BLaER1 (cell line): ENCODE measurements around the gene EGFL7.
"Not testable (repeated sequence)": the region's sequence is repeated elsewhere in the genome, so short reads cannot be mapped to it uniquely, and the experiment has no call there.

Experiments
- H3K27ac ChIP-seq: shearing (Covaris generic); formaldehyde crosslinking; 2 replicates; pipeline ENCODE4 v1.8.1; 2022
- H3K27me3 ChIP-seq: shearing (Covaris generic); formaldehyde crosslinking; 2 replicates; pipeline ENCODE4 v1.8.1; 2022
- H3K36me3 ChIP-seq: shearing (Covaris generic); formaldehyde crosslinking; 2 replicates; pipeline ENCODE4 v1.8.1; 2022
- H3K4me1 ChIP-seq: shearing (Covaris generic); formaldehyde crosslinking; 2 replicates; pipeline ENCODE4 v1.8.1; 2022
- H3K4me2 ChIP-seq: shearing (Covaris generic); formaldehyde crosslinking; 2 replicates; pipeline ENCODE4 v1.8.1; 2022
- H3K4me3 ChIP-seq: shearing (Covaris generic); formaldehyde crosslinking; 2 replicates; pipeline ENCODE4 v1.8.1; 2022
- H3K9ac ChIP-seq: shearing (Covaris generic); formaldehyde crosslinking; 2 replicates; pipeline ENCODE4 v1.8.1; 2022
- H3K9me3 ChIP-seq: shearing (Covaris generic); formaldehyde crosslinking; 2 replicates; pipeline ENCODE4 v1.8.1; 2022
- H4K20me1 ChIP-seq: shearing (Covaris generic); formaldehyde crosslinking; 2 replicates; pipeline ENCODE4 v1.8.1; 2022
- Cebpa-rat ChIP-seq: shearing (Covaris generic); IDR thresholded peaks from 2 replicates; pipeline ENCODE4 v1.8.1; 2022

Gene EGFL7

DNA sequence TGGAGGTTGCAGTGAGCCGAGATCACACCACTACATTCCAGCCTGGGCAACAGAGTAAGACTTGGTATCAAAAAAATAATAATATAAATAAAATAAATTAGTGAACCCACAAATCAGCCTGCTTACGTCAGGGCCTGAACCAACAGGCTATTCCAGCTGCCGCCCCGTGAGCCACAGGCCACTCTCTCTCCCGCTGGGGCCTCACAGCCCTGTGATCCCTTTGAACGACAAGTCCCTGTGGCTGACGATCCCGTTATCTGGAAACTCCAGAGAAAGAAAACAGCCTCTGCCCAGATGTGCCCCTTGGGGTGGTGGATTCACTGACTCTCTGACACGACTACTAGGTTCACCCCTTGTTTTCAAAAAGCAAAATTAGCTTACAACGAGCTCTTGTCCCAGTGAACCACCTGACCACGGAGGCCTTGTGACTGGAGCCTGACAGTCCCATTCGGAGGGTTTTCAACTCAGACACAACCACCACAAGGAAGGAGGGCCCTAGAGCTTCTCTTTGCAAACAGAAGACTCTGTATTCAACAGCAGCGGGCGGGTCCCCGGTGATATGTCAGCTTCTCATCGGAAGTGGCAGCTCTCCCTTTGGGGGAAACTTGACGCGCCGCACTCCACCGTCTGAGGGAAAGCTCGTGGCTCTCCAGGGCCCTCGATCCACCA lies 45.3 kb downstream of the EGFL7 start:
- H3K9ac ChIP-seq: peak overlapping the region; percentile 9; the same call in 1 of the 2 replicates

DNA sequence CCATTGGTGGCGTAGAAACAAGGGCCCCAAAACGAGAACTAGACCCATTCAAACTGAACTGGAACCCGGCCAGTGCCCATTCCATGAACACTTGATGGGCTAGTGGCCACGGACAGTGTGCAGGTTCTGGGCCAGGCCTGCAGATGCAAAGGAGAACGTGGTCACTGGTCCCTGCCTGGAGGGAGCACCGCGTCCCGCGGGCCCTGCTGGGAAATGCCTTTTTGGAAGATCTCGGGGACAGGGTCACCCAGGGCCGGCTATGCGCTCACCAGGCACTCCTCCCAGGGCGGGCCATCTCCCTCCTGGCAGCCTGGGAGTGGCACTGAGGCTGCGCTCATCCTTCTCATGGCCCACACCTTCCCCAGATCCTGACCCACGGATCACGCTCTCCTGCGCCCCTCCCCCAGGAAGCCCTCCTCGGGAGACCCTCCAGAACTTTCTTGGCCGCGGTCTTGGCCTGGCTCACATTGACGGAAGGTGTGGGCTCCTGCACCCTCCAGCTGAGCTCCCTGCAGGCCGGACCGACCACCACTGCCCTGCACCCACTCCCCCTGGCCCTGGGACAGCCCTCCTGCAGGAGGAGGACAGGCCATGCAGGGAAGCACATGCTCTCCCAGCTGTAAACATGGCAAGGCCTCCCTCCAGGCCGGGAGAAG lies 46.9 kb downstream of the EGFL7 start:
- peaks cover 14% of the 10 kb centered on the region for H4K20me1 ChIP-seq
- H3K27ac ChIP-seq: 0 out of 2 replicates have a peak overlapping the region, but pooled peaks have one; percentile 11
- no peaks in the 10 kb centered on the region for H3K36me3 ChIP-seq
- H3K9ac ChIP-seq: no peak overlapping the region
- peak overlapping the region; percentile 60 for H3K4me2 ChIP-seq
- TF ChIP-seq Cebpa-rat: no peak
- H3K9me3 ChIP-seq: no peaks in the 10 kb centered on the region
- peaks cover 81% of the 10 kb centered on the region for H3K4me1 ChIP-seq
- H3K27me3 ChIP-seq: no peaks in the 10 kb centered on the region
- H3K4me3 ChIP-seq: no peak overlapping the region

More for the DNA sequence above, 45.3 kb downstream of the EGFL7 start:
- peak overlapping the region; percentile 60 for H3K4me2 ChIP-seq
- H3K27me3 ChIP-seq: no peaks in the 10 kb centered on the region
- no peak for TF ChIP-seq Cebpa-rat
- no peaks in the 10 kb centered on the region for H3K36me3 ChIP-seq
- no peaks in the 10 kb centered on the region for H3K9me3 ChIP-seq
- peak overlapping the region; percentile 45 for H3K27ac ChIP-seq
- peaks cover 83% of the 10 kb centered on the region for H3K4me1 ChIP-seq
- H3K4me3 ChIP-seq: no peak overlapping the region
- H4K20me1 ChIP-seq: no peaks in the 10 kb centered on the region

DNA sequence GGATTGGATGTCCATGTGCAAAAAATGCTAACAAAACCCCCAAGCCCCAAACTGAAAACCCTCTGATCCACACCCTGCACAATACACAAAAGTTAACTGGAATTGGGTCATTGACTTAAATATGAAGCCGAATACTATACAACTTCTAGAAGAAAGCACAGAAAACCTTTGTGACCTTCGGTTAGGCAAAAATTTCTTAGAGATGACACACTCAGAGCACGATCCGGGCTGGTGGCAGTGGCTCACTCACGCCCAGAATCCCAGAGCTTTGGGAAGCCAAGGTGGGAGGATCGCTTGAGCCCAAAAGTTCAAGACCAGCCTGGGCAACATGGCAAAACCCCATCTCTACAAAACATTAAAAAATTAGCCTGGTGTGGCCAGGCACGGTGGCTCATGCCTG lies 47.8 kb downstream of the EGFL7 start:
- Histone ChIP-seq H3K9me3 (no peaks in the 10 kb centered on the region), H3K27me3 (no peaks in the 10 kb centered on the region)

DNA sequence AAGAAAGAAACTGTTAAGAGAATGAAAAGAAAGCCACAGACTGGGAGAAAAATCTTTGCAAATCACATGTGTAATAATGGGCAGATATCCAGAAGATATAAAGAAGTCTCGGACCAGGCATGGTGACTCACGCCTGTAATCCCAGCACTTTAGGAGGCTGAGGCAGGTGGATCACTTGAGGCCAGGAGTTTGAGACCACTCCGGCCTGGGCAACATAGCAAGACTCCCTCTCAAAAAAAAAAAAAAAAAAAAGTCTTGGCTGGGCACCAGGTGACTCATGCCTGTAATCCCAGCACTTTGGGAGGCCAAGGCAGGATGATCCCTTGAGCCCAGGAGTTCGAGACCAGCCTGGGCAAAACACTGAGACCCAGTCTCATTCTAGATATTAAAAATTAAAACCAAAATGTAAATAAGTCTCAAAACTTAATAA lies 48.5 kb downstream of the EGFL7 start:
- H3K4me1 ChIP-seq: peaks cover 82% of the 10 kb centered on the region
- not testable (repeated sequence) for H3K9me3 ChIP-seq, H3K9ac ChIP-seq, H3K27me3 ChIP-seq, H3K27ac ChIP-seq
- peaks cover 31% of the 10 kb centered on the region for H4K20me1 ChIP-seq
- H3K36me3 ChIP-seq: peaks cover 15% of the 10 kb centered on the region
- peak overlapping the region; percentile 94; the same call in 1 of the 2 replicates for H3K4me3 ChIP-seq
- H3K4me2 ChIP-seq: peak overlapping the region; percentile 97

More for the DNA sequence above, 47.8 kb downstream of the EGFL7 start:
- Histone ChIP-seq H3K4me1 (peaks cover 81% of the 10 kb centered on the region), H3K4me3 (no peak overlapping the region), H3K4me2 (0 out of 2 replicates have a peak overlapping the region, but pooled peaks have one; percentile 60), H3K9ac (no peak overlapping the region), H3K36me3 (peaks cover 8% of the 10 kb centered on the region), H3K27ac (no peak overlapping the region), H4K20me1 (peaks cover 24% of the 10 kb centered on the region)
- no peak for TF ChIP-seq Cebpa-rat

DNA sequence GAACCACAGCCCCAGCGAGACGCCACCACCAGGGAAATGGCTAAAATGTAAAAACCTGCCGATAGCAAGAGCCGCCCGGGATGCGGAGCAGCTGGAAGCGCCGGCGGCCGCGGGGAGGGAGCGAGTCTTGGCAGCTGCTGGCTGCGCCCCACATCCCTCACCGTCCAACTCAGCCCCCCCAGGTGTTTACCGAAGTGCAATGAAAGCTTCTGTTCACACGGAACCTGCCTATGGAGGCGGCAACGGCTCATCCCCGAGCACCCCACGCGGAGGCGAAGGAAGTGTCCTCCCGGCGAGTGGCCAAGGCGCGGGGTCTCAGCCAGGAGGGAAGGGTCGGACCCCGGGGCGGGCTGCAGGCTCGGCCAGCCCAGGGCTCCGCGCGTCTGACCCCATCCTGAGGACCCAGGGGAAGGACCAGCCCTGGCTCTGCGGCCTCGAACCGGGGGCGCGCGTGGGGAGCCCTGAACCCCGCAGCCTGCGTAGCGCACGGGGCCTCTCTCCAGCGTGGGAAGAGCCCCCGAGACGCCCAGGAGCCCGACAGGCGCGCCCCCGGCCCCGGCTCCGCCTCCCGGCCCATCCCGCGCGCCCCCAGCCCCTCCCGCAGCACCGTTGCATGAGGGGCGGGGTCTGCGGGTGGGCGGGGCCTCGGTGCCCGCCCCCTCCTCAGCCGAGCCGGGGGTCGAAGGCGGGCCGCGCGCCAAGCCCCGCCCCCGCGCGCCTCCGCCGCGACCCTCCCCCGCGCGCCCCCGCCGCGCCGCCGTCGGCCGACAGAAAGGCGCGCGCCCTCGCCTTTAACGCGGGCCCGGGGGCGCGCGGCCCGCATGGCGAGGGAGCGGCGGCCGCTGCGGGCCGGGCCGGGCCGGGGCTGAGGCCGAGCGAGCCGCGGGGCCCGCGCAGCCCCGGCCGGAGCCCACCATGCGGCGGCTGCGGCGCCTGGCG lies 49.3 kb downstream of the EGFL7 start, which contains the start of gene DIPK1B:
TSS of gene DIPK1B (plus strand) at position 822 of the 939 bp plus-strand sequence. CDS start at position 916, 94 bp downstream.
- no peak for TF ChIP-seq Cebpa-rat
- peaks cover 39% of the 10 kb centered on the region for H4K20me1 ChIP-seq
- peaks cover 21% of the 10 kb centered on the region for H3K36me3 ChIP-seq
- peak within 1 kb of the TSS; percentile 94 for H3K4me3 ChIP-seq
- peak within 1 kb of the TSS; percentile 93 for H3K9ac ChIP-seq
- H3K27me3 ChIP-seq: no peaks in the 10 kb centered on the region
- peaks cover 86% of the 10 kb centered on the region for H3K4me1 ChIP-seq
- H3K9me3 ChIP-seq: no peaks in the 10 kb centered on the region
- peak within 1 kb of the TSS; percentile 92 for H3K27ac ChIP-seq
- peak within 1 kb of the TSS; percentile 97 for H3K4me2 ChIP-seq

DNA sequence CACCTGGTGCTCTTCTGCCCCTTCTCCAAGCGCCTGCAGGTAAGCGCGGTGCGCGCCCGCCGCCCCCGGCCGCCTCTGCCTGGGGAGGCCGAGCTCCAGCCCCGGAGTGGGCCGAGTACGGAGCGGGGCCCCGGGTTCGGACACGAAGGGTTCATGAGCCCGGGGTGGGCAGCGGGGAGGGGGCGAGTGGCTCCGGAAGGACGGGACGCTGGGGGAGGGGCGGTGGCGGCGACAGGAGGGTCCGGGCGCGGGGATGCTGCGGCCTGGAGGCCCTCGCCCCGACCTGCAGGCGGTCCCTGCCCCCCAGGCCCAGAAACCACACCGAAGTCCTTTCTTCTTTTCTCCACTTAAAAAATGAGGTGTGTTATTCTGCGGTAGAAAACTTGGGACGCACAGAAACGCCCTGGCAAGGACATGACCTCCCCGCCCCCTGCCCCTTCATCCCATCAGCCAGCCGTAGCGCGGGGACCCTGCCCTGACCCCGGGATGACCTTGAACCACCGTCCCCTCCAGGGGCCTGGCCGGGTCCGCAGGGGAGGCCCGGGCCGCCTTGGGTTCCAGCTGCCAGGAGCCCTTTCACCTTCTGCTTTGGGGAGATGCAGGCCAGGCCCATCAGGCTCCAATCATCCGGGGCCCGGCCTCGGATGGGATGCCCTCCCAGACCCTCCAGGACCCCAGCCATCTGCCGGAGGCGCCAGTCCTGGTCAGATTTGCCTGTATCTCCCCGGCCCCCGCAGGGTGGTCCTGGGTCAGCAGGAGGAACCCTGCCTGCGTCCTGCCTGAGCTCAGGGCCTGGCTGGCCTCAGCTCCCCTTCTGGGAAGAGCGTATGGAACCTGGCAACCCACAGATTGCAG lies 50.2 kb downstream of the EGFL7 start:
- H4K20me1 ChIP-seq: peaks cover 48% of the 10 kb centered on the region
- H3K4me1 ChIP-seq: peaks cover 86% of the 10 kb centered on the region
- H3K9ac ChIP-seq: peak overlapping the region; percentile 93
- H3K9me3 ChIP-seq: no peaks in the 10 kb centered on the region
- peak overlapping the region; percentile 94 for H3K4me3 ChIP-seq
- H3K27me3 ChIP-seq: no peaks in the 10 kb centered on the region
- peak overlapping the region; percentile 92 for H3K27ac ChIP-seq
- no peak for TF ChIP-seq Cebpa-rat
- H3K36me3 ChIP-seq: peaks cover 25% of the 10 kb centered on the region
- peak overlapping the region; percentile 97 for H3K4me2 ChIP-seq

DNA sequence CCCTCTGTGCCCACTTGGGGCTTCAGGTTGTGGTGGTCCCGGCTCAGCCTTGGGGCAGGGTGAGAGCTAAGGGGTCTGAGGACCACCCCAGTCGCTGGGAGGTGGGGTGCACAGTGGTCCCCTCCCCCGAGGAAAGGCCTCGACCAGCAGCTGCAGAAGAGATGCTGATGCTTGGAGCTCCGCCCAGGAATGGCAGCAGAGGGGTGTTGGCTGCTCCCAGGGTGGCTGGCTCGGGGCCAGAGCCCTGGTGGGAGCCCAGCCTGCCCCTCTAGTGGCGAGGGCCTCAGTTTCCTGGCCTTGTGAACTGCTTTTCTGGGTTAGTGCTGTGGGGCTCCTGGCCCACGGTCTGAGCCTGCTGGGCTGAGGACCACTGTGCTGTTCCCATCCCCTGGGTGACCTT lies 50.8 kb downstream of the EGFL7 start:
- Histone ChIP-seq H3K9me3 (no peaks in the 10 kb centered on the region), H3K4me2 (peak overlapping the region; percentile 97), H4K20me1 (peaks cover 54% of the 10 kb centered on the region), H3K4me3 (peak overlapping the region; percentile 94), H3K36me3 (peaks cover 28% of the 10 kb centered on the region), H3K9ac (peak overlapping the region; percentile 93), H3K27me3 (no peaks in the 10 kb centered on the region), H3K4me1 (peaks cover 86% of the 10 kb centered on the region), H3K27ac (peak overlapping the region; percentile 92)
- no peak for TF ChIP-seq Cebpa-rat

DNA sequence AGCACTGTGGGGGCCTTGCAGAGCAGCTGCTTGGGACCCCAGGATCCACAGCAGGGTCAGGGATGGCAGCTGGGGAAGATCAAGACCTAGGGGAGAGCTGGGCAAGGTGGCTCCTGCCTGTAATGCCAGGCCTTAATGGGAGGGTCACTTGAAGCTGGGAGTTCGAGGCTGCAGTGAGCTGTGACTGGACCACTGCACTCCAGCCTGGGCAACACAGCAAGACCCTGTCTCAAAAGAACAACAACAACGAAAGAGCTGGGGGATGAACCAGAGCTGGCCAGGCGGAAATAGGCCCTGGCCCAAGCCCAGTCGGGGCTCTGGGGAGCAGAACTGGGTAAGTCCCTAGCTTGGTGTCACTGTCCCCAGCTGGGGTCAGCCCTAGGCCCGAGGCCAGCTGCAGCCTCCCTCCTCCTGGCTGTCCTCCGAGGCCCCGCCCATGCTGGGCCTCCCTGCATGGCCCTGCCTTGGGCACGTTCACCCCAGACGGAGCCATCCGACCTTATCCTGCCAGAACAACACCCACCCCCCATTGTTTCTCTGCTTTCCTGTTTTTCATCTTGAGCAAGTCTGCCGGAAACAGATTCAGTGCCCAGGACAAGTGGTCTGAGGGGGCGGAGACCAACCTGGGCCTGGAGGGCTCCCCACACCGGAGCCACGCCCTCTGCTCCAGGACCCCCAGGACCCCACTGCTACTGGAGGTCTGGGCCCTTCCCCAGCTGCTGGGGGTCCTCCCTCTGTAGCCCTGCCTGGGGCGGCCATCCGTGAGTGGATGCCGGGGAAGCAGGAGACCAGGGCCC lies 51.6 kb downstream of the EGFL7 start:
- peaks cover 61% of the 10 kb centered on the region for H4K20me1 ChIP-seq
- no peak for TF ChIP-seq Cebpa-rat
- peak overlapping the region; percentile 94 for H3K4me3 ChIP-seq
- peaks cover 86% of the 10 kb centered on the region for H3K4me1 ChIP-seq
- H3K4me2 ChIP-seq: peak overlapping the region; percentile 97
- no peaks in the 10 kb centered on the region for H3K27me3 ChIP-seq
- no peaks in the 10 kb centered on the region for H3K9me3 ChIP-seq
- H3K36me3 ChIP-seq: peaks cover 28% of the 10 kb centered on the region
- peak overlapping the region; percentile 92 for H3K27ac ChIP-seq
- H3K9ac ChIP-seq: peak overlapping the region; percentile 93
